Neuronal stem cell (in vitro differentiated cells): ENCODE results near the gene SMCO1.

Experiments used
- DNase-seq: peaks from one replicate; pipeline ENCODE4 v3.0.0-alpha.2; 2013; ENCODE audit warnings: low spot score
- H2AFZ ChIP-seq: one replicate; pipeline ENCODE4 v1.6.1; 2013; ENCODE audit warnings: mild to moderate bottlenecking, low read length, inconsistent platforms
- H2AK5ac ChIP-seq: 2 replicates; pipeline ENCODE4 v1.6.1; 2013; ENCODE audit warnings: low read depth, mild to moderate bottlenecking, inconsistent platforms, low read length, moderate library complexity, mixed read lengths
- H2BK120ac ChIP-seq: 2 replicates; pipeline ENCODE4 v1.6.1; 2013; ENCODE audit warnings: low read depth, mild to moderate bottlenecking, inconsistent platforms, low read length, moderate library complexity, mixed read lengths
- H2BK12ac ChIP-seq: one replicate; pipeline ENCODE4 v1.6.1; 2013; ENCODE audit warnings: low read length, inconsistent platforms
- H2BK15ac ChIP-seq: 2 replicates; pipeline ENCODE4 v1.6.1; 2013; ENCODE audit warnings: mild to moderate bottlenecking, low read length, inconsistent platforms, mixed read lengths
- H2BK5ac ChIP-seq: one replicate; pipeline ENCODE4 v1.6.1; 2013; ENCODE audit warnings: inconsistent platforms, mild to moderate bottlenecking, low read length, moderate library complexity
- H3K14ac ChIP-seq: one replicate; pipeline ENCODE4 v1.6.1; 2013; ENCODE audit warnings: low read length, inconsistent platforms
- H3K18ac ChIP-seq: 2 replicates; pipeline ENCODE4 v1.6.1; 2013; ENCODE audit warnings: low read length, inconsistent platforms
- H3K23ac ChIP-seq: 2 replicates; pipeline ENCODE4 v1.6.1; 2013; ENCODE audit warnings: low read depth, mild to moderate bottlenecking, mixed read lengths, low read length, inconsistent platforms; ENCODE audit not compliant: poor library complexity
- H3K27ac ChIP-seq: replicated peaks from 3 replicates; pipeline ENCODE4 v1.5.1; 2013; ENCODE audit warnings: low read length, inconsistent platforms
- H3K27me3 ChIP-seq, 3 experiments: 2 replicates each; pipeline ENCODE4 v1.6.1; 2013; ENCODE audit warnings: low read length in 3 of 3, mild to moderate bottlenecking in 2 of 3, inconsistent platforms in 1 of 3, low read depth in 1 of 3, mixed read lengths in 1 of 3, moderate library complexity in 1 of 3; ENCODE audit not compliant: control insufficient read depth in 3 of 3, insufficient read depth in 3 of 3
- H3K36me3 ChIP-seq, 2 donors: replicated peaks in 1 of 2; 2 replicates each; pipeline ENCODE4 v1.6.1; 2013; ENCODE audit warnings: low read length in 2 of 2; ENCODE audit not compliant: control insufficient read depth in 2 of 2, insufficient read depth in 2 of 2
- H3K4ac ChIP-seq: 2 replicates; pipeline ENCODE4 v1.6.1; 2013; ENCODE audit warnings: inconsistent platforms, mild to moderate bottlenecking, low read length, moderate library complexity
- H3K4me1 ChIP-seq, 2 donors: 1 replicate in 1 of 2; 2 replicates in 1 of 2; pipeline ENCODE4 v1.6.1; 2013; ENCODE audit warnings: low read length in 2 of 2, low read depth in 1 of 2; ENCODE audit not compliant: control insufficient read depth in 2 of 2, insufficient read depth in 1 of 2
- H3K4me2 ChIP-seq: one replicate; pipeline ENCODE4 v1.6.1; 2013; ENCODE audit warnings: mild to moderate bottlenecking, low read length, inconsistent platforms; ENCODE audit not compliant: insufficient read depth, poor library complexity, severe bottlenecking
- H3K4me3 ChIP-seq, 2 donors: 2 replicates each; pipeline ENCODE4 v1.5.1; 2013; ENCODE audit warnings: low read length in 2 of 2, mild to moderate bottlenecking in 2 of 2, inconsistent platforms in 1 of 2, moderate library complexity in 1 of 2
- H3K79me1 ChIP-seq: one replicate; pipeline ENCODE4 v1.6.1; 2013; ENCODE audit warnings: low read depth, mild to moderate bottlenecking, inconsistent platforms, low read length, moderate library complexity
- H3K9ac ChIP-seq: one replicate; pipeline ENCODE4 v1.6.1; 2013; ENCODE audit warnings: mild to moderate bottlenecking, low read depth, low read length, inconsistent platforms; ENCODE audit not compliant: poor library complexity
- H3K9me3 ChIP-seq, 2 donors: replicated peaks in 1 of 2; 2 replicates each; pipeline versions ENCODE3 to v1.6.1; 2013; ENCODE audit warnings: low read length in 2 of 2, mild to moderate bottlenecking in 2 of 2, inconsistent platforms in 1 of 2, low read depth in 1 of 2, mixed read lengths in 1 of 2, moderate library complexity in 1 of 2; ENCODE audit not compliant: control insufficient read depth in 2 of 2, insufficient read depth in 1 of 2
- H4K8ac ChIP-seq: one replicate; pipeline ENCODE4 v1.6.1; 2013; ENCODE audit warnings: low read depth, mild to moderate bottlenecking, inconsistent platforms, low read length, moderate library complexity
- H4K91ac ChIP-seq: one replicate; pipeline ENCODE4 v1.6.1; 2013; ENCODE audit warnings: low read length, low read depth, mild to moderate bottlenecking, inconsistent platforms; ENCODE audit not compliant: poor library complexity
- WGBS, 2 donors: extraction: QIAGEN DNeasy Blood & Tissue Kit; methylation state at CpG; one replicate each; pipeline ENCODE4 v1.1.7; 2013; ENCODE audit warnings: missing lambda C conversion rate in 2 of 2, mixed read lengths in 1 of 2; ENCODE audit not compliant: insufficient read length in 2 of 2, insufficient replicate concordance in 1 of 2; ENCODE audit errors: extremely low coverage in 2 of 2; 5-methylcytosine and 5-hydroxymethylcytosine counted together

The SMCO1 gene

DNA sequence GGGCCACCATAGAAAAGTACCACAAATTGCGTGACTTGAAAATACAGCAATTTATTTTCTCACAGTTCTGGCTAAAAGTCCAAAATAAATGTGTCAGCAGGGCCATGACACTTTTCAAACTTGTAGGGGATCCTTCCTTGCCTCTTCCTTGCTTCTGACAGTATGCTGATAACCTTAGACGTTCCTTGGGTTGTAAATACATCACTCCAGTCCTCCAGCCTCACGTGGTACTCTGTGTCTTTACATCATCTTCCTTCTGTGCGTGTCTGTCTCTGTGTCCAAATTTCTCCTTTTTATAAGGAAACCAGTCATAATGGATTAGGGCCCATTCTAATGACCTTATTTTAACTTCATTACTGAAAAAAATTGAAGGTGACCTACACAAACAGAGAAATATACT is 19.0 kb downstream of the SMCO1 start:
- H3K9ac ChIP-seq, result no peak overlapping the region
- H2BK120ac ChIP-seq, result no peak overlapping the region
- peaks cover 0 to 2% of the 10 kb centered on the region in 2 donors for H3K4me1 ChIP-seq
- peaks cover 7% of the 10 kb centered on the region for H3K79me1 ChIP-seq
- no peak overlapping the region for H4K8ac ChIP-seq
- H2BK15ac ChIP-seq, result no peak overlapping the region
- no peak for DNase-seq
- H3K27me3 ChIP-seq, result no peaks in the 10 kb centered on the region
- H2BK12ac ChIP-seq, result no peak overlapping the region
- no peak overlapping the region for H3K4me2 ChIP-seq
- no peak overlapping the region for H3K23ac ChIP-seq
- peaks cover 5 to 75% of the 10 kb centered on the region in 2 donors for H3K36me3 ChIP-seq
- H3K9me3 ChIP-seq, result peaks cover 0 to 12% of the 10 kb centered on the region in 2 donors
- H3K4me3 ChIP-seq, result no peak overlapping the region
- no peak overlapping the region for H3K4ac ChIP-seq
- H2BK5ac ChIP-seq, result no peak overlapping the region
- H3K18ac ChIP-seq, result no peak overlapping the region
- H3K27ac ChIP-seq, result no peak overlapping the region
- no peak overlapping the region for H2AFZ ChIP-seq
- H4K91ac ChIP-seq, result no peak overlapping the region
- H3K14ac ChIP-seq, result no peak overlapping the region
- no CpG with 5 or more reads among the region's 4 CpGs for WGBS, 2 donors
- H2AK5ac ChIP-seq, result no peak overlapping the region

GRCh38 chr3:196493292-196493691 is 21.9 kb downstream of the SMCO1 start:
- no peaks in the 10 kb centered on the region for H3K27me3 ChIP-seq
- no peak overlapping the region for H3K18ac ChIP-seq
- WGBS, 2 donors, result no CpG with 5 or more reads among the region's 7 CpGs

GRCh38 chr3:196492080-196492479 is 23.1 kb downstream of the SMCO1 start:
- Histone ChIP-seq H2AK5ac (no peak overlapping the region), H4K8ac (no peak overlapping the region), H3K4me1 (no peaks in the 10 kb centered on the region), H3K27me3 (no peaks in the 10 kb centered on the region), H3K18ac (no peak overlapping the region), H3K23ac (no peak overlapping the region), H4K91ac (no peak overlapping the region), H2BK120ac (no peak overlapping the region), H3K4ac (no peak overlapping the region), H2AFZ (no peak overlapping the region), H3K36me3 (peaks cover 8 to 61% of the 10 kb centered on the region in 2 donors), H2BK12ac (no peak overlapping the region), H2BK5ac (no peak overlapping the region), H3K4me3 (no peak overlapping the region), H3K4me2 (no peak overlapping the region), H3K14ac (no peak overlapping the region), H3K27ac (no peak overlapping the region), H3K9me3 (no peaks in the 10 kb centered on the region), H3K9ac (no peak overlapping the region), H3K79me1 (peaks cover 3% of the 10 kb centered on the region), H2BK15ac (no peak overlapping the region)
- DNase-seq, result no peak
- WGBS, 2 donors, result no CpG with 5 or more reads among the region's 2 CpGs

More at GRCh38 chr3:196493292-196493691, 21.9 kb downstream of the SMCO1 start:
- H2BK12ac ChIP-seq, result no peak overlapping the region
- H3K14ac ChIP-seq, result no peak overlapping the region
- DNase-seq, result no peak
- H2BK15ac ChIP-seq, result no peak overlapping the region
- H3K23ac ChIP-seq, result no peak overlapping the region
- no peak overlapping the region for H2AFZ ChIP-seq
- peaks cover 0 to 3% of the 10 kb centered on the region in 2 donors for H3K9me3 ChIP-seq
- H3K36me3 ChIP-seq, result peaks cover 5 to 59% of the 10 kb centered on the region in 2 donors
- H3K4me2 ChIP-seq, result no peak overlapping the region
- peaks cover 7% of the 10 kb centered on the region for H3K79me1 ChIP-seq
- H4K91ac ChIP-seq, result no peak overlapping the region
- no peaks in the 10 kb centered on the region for H3K4me1 ChIP-seq
- H4K8ac ChIP-seq, result no peak overlapping the region
- no peak overlapping the region for H2BK5ac ChIP-seq
- no peak overlapping the region for H3K4me3 ChIP-seq
- no peak overlapping the region for H3K4ac ChIP-seq
- H2BK120ac ChIP-seq, result no peak overlapping the region
- no peak overlapping the region for H3K27ac ChIP-seq
- H3K9ac ChIP-seq, result no peak overlapping the region
- no peak overlapping the region for H2AK5ac ChIP-seq

DNA sequence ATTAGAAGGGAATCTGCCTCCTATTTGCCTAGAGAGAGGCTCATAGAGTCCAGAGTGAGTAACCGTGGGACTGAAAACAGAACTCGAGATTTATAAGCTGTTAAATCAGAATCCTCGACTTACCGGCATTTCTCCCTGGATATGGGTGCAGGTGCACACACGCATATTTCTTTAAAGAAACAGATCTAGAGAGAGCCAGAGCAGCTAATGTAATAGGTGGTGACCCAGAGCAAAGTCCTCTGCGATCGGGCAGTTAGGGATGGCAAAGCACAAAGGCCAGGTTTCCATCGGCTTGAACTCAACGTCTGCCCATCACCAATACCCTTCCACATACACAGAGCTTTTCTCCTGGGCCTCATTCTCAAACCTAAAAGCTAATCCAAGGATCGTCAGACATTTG is 25.4 kb downstream of the SMCO1 start:
- no peak overlapping the region for H2BK120ac ChIP-seq
- H3K36me3 ChIP-seq, result peaks cover 10 to 61% of the 10 kb centered on the region in 2 donors
- no peak overlapping the region for H3K4ac ChIP-seq
- no peak for DNase-seq
- H2AK5ac ChIP-seq, result no peak overlapping the region
- WGBS, 2 donors, result no CpG with 5 or more reads among the region's 10 CpGs
- H3K4me3 ChIP-seq, result no peak overlapping the region
- H2BK15ac ChIP-seq, result no peak overlapping the region
- H3K27ac ChIP-seq, result no peak overlapping the region
- no peak overlapping the region for H2BK5ac ChIP-seq
- H3K27me3 ChIP-seq, result no peaks in the 10 kb centered on the region
- H3K9ac ChIP-seq, result no peak overlapping the region
- no peak overlapping the region for H2BK12ac ChIP-seq
- no peak overlapping the region for H3K14ac ChIP-seq
- H4K91ac ChIP-seq, result no peak overlapping the region
- H3K23ac ChIP-seq, result no peak overlapping the region
- no peak overlapping the region for H3K18ac ChIP-seq
- no peaks in the 10 kb centered on the region for H3K9me3 ChIP-seq
- no peaks in the 10 kb centered on the region for H3K4me1 ChIP-seq
- H2AFZ ChIP-seq, result no peak overlapping the region
- H3K79me1 ChIP-seq, result peaks cover 1% of the 10 kb centered on the region
- no peak overlapping the region for H3K4me2 ChIP-seq
- H4K8ac ChIP-seq, result no peak overlapping the region
